Omental fat pad (tissue), 4 donors: Measurements from ENCODE around the gene SPINK4. TPM values are rescaled to one million over a fixed set of nuclear protein-coding genes. Genes with fewer than 3 reads are reported as not detected.

Experiments used
- ATAC-seq: fragments of 150-250 bp; one replicate; pipeline ENCODE4 v1.9.1; 2016; ENCODE audit warnings: mild to moderate bottlenecking, moderate library complexity; ENCODE audit not compliant: low FRiP score
- DNase-seq: peaks from one replicate; pipeline ENCODE4 v3.0.0-alpha.2; 2019; ENCODE audit warnings: low spot score
- CTCF ChIP-seq, 3 donors: fragments of 450-650 bp; IDR thresholded peaks; one replicate each; pipeline ENCODE4 v1.5.1; 2016 to 2017; ENCODE audit warnings: antibody characterized with exemption in 3 of 3, mild to moderate bottlenecking in 3 of 3, moderate library complexity in 2 of 3
- total RNA-seq, 4 donors: library from RNA; depleted of rRNA; stranded (reverse); fragments of >200 nt; gene quantifications; one replicate each; pipeline ENCODE4 v1.1.0, GENCODE V29; 2016

The SPINK4 gene
- total RNA-seq, 4 donors from 2014 or later = not detected

GRCh38 chr9:33236571-33236970 lies 3.4 kb upstream of the SPINK4 start:
- ATAC-seq = no peak
- no peak for TF ChIP-seq CTCF (IDR thresholded peaks at IDR 0.05)
- DNase-seq = no peak

DNA sequence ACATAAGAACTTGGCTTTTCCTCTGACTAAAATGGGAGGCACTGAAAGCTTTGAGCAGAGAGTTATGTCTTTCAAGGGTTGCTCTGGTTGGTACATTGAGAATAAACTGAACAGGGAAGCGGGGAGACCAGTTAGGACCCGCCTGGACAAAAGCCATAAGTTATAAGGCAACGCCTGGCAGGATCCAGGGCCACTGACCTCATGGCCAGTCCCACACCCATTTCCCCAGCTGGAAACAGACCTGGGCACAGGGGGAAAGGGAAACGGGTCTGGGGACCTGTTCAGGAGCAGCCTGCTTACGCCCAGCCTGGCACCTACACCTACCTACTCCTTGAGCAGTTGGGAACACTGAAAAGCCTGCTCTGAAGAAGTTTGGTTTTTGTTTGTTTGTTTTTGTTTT lies 1.3 kb downstream of the SPINK4 start:
- ATAC-seq (no peak), DNase-seq (no peak)
- TF ChIP-seq CTCF (IDR thresholded peaks at IDR 0.05) = no peak

DNA sequence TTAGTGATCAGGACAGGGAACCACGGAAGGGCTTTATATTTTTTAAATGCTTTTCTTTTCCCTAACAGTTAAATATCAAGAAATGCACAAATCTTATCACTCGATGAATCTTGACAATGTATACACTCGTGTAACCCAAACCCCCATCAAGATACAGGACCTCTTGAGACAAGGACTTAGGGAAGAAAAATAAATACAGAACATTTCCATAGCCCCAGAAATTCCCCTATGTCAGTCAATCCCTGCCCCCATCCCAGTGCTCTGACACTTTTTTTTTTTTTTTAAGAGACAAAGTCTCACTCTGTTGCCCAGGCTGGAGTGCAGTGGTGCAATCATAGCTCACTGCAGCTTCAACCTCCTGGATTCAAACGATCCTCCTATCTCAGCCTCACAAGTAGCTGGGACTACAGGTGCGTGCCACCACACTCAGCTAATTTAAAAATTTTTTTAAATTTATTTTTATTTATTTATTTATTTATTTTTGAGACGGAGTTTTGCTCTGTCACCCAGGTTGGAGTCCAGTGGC lies 2.7 kb downstream of the SPINK4 start:
- DNase-seq = no peak
- TF ChIP-seq CTCF (IDR thresholded peaks at IDR 0.05) = no peak
- no peak for ATAC-seq

- DNase-seq = no peak
- no peak for TF ChIP-seq CTCF (IDR thresholded peaks at IDR 0.05)
- no peak for ATAC-seq
Measured at GRCh38 chr9:33244137-33244784, 4.3 kb downstream of the SPINK4 start.

DNA sequence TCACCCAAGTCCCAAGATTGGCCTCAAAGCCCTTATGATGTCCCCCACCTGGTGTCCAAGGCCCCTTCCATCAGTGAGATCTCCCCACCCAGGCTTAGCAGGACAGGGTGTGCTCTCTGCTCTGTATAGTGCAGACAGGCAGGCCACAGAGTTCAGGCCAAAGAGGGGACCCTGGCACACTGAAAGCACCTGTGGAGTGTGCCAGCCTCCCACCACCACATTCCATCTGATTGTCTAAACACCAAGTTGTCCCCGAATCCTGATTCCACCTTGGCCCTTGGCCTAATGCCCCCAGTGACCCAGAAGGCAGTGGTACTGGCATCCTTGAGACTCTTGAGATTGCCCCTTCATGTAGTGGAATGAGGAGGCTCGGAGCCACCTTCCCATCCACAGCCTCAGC lies 5.4 kb downstream of the SPINK4 start:
- ATAC-seq (no peak), DNase-seq (no peak)
- no peak for TF ChIP-seq CTCF (IDR thresholded peaks at IDR 0.05)

- DNase-seq = no peak
- TF ChIP-seq CTCF (IDR thresholded peaks at IDR 0.05) = no peak
- ATAC-seq = no peak
Measured at GRCh38 chr9:33246269-33246860, 6.4 kb downstream of the SPINK4 start.

GRCh38 chr9:33248606-33249005 lies 8.6 kb downstream of the SPINK4 start:
- ATAC-seq (no peak), DNase-seq (no peak)
- TF ChIP-seq CTCF (IDR thresholded peaks at IDR 0.05) = no peak
